ENCODE data around the gene HSD17B2. TPM values are rescaled to one million over a fixed set of nuclear protein-coding genes. Genes with fewer than 3 reads are reported as not detected.

The HSD17B2 gene
- total RNA-seq, 2 donors from 2014 or later, result not detected

- Mint-ChIP-seq H3K36me3 (ENCODE audit: low read depth) (no peaks in the 10 kb centered on the region), H3K4me3 (no peak overlapping the region)
- no peak for TF ChIP-seq CTCF (conservative IDR thresholded peaks at IDR 0.05)
Measured at GRCh38 chr16:82071421-82071820, 36.4 kb downstream of the HSD17B2 start.

GRCh38 chr16:82072313-82072712 is 37.3 kb downstream of the HSD17B2 start:
- no peaks in the 10 kb centered on the region for H3K27me3 ChIP-seq (ENCODE audit: control insufficient read depth, insufficient read depth, low read length, poor library complexity, severe bottlenecking)
- Mint-ChIP-seq H3K27me3 (ENCODE audit: insufficient read depth) (no peaks in the 10 kb centered on the region), H3K4me3 (no peak overlapping the region), H3K27ac (no peak overlapping the region), H3K4me1 (no peaks in the 10 kb centered on the region), H3K36me3 (ENCODE audit: low read depth) (peaks cover 3% of the 10 kb centered on the region), H3K9me3 (peaks cover 12% of the 10 kb centered on the region)
- no peak overlapping the region for H3K27ac ChIP-seq (ENCODE audit: low read depth, low read length)
- no peaks in the 10 kb centered on the region for H3K4me1 ChIP-seq (ENCODE audit: control insufficient read depth, insufficient read depth, low read length)
- no peak for TF ChIP-seq CTCF (conservative IDR thresholded peaks at IDR 0.05)
- H3K36me3 ChIP-seq (ENCODE audit: control insufficient read depth, insufficient read depth, low read length), result no peaks in the 10 kb centered on the region
- H3K4me3 ChIP-seq (ENCODE audit: low read length), result no peak overlapping the region
- H3K9me3 ChIP-seq (ENCODE audit: control insufficient read depth, low read length), result peaks cover 5% of the 10 kb centered on the region
- H3K9ac ChIP-seq (ENCODE audit: extremely low read depth, low read length, poor library complexity, severe bottlenecking), result no peak overlapping the region
- DNase-seq, result no peak
- WGBS, 2 experiments (ENCODE audit: insufficient coverage in 1 of 2, insufficient read length in 1 of 2), result 100% methylated on average over 1 of the region's 1 CpG

More at GRCh38 chr16:82071421-82071820, 36.4 kb downstream of the HSD17B2 start:
- no peak overlapping the region for H3K27ac ChIP-seq (ENCODE audit: low read depth, low read length)
- no peaks in the 10 kb centered on the region for H3K4me1 Mint-ChIP-seq
- no peaks in the 10 kb centered on the region for H3K36me3 ChIP-seq (ENCODE audit: control insufficient read depth, insufficient read depth, low read length)
- H3K9me3 Mint-ChIP-seq, result peaks cover 8% of the 10 kb centered on the region
- no peaks in the 10 kb centered on the region for H3K27me3 Mint-ChIP-seq (ENCODE audit: insufficient read depth)
- H3K27me3 ChIP-seq (ENCODE audit: control insufficient read depth, insufficient read depth, low read length, poor library complexity, severe bottlenecking), result no peaks in the 10 kb centered on the region
- DNase-seq, result no peak
- no peak overlapping the region for H3K9ac ChIP-seq (ENCODE audit: extremely low read depth, low read length, poor library complexity, severe bottlenecking)
- 84 to 92% methylated on average over 3 to 4 of the region's 4 CpGs for WGBS, 2 experiments (ENCODE audit: insufficient coverage in 1 of 2, insufficient read length in 1 of 2)
- no peaks in the 10 kb centered on the region for H3K4me1 ChIP-seq (ENCODE audit: control insufficient read depth, insufficient read depth, low read length)
- H3K4me3 ChIP-seq (ENCODE audit: low read length), result no peak overlapping the region
- H3K27ac Mint-ChIP-seq, result no peak overlapping the region
- H3K9me3 ChIP-seq (ENCODE audit: control insufficient read depth, low read length), result no peaks in the 10 kb centered on the region

GRCh38 chr16:82074019-82074558 is 39.0 kb downstream of the HSD17B2 start:
- no peak overlapping the region for H3K4me3 Mint-ChIP-seq
- H3K9me3 Mint-ChIP-seq, result peaks cover 28% of the 10 kb centered on the region
- Histone ChIP-seq H3K4me1 (ENCODE audit: control insufficient read depth, insufficient read depth, low read length) (no peaks in the 10 kb centered on the region), H3K4me3 (ENCODE audit: low read length) (no peak overlapping the region), H3K9me3 (ENCODE audit: control insufficient read depth, low read length) (peaks cover 15% of the 10 kb centered on the region), H3K36me3 (ENCODE audit: control insufficient read depth, insufficient read depth, low read length) (no peaks in the 10 kb centered on the region), H3K27ac (ENCODE audit: low read depth, low read length) (no peak overlapping the region), H3K9ac (ENCODE audit: extremely low read depth, low read length, poor library complexity, severe bottlenecking) (no peak overlapping the region), H3K27me3 (ENCODE audit: control insufficient read depth, insufficient read depth, low read length, poor library complexity, severe bottlenecking) (no peaks in the 10 kb centered on the region)
- H3K27ac Mint-ChIP-seq, result no peak overlapping the region
- DNase-seq, result no peak
- no peak for TF ChIP-seq CTCF (conservative IDR thresholded peaks at IDR 0.05)
- H3K27me3 Mint-ChIP-seq (ENCODE audit: insufficient read depth), result peaks cover 1% of the 10 kb centered on the region
- H3K36me3 Mint-ChIP-seq (ENCODE audit: low read depth), result peaks cover 3% of the 10 kb centered on the region
- WGBS, 2 experiments (ENCODE audit: insufficient coverage in 1 of 2, insufficient read length in 1 of 2), result 89 to 94% methylated on average over 4 of the region's 4 CpGs
- no peaks in the 10 kb centered on the region for H3K4me1 Mint-ChIP-seq

All from endodermal cell (in vitro differentiated cells).